Hematopoietic multipotent progenitor cell treated with erythropoietin and hydrocortisone succinate and interleukin-3 and kit ligand, for 8 days (in vitro differentiated cells): ENCODE data around the gene RGS11.

ENCODE experiments used
- DNase-seq: peaks from one replicate; pipeline ENCODE4 v3.0.0-alpha.2; 2015

RGS11 gene

DNA sequence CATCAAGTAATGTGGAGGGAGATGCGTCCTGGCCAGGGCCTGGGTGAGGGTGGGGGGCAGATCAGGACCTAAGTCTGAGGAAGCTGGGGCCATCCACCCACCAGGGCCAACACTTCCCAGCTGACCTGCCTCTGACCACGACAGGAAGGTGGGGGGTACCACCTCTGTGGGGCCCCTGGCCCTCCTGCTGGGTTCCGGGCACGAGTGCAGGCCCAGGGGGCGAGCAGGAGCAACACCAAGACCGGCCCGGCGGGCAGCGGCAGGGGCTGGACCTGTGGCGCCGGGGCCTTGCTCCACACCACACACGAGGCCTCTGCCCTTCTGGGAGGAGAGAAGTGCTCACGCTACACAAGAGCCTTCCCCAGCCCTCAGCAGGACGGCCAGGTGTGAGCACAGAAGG lies 20.5 kb upstream of the RGS11 start:
- DNase-seq = no peak

DNA sequence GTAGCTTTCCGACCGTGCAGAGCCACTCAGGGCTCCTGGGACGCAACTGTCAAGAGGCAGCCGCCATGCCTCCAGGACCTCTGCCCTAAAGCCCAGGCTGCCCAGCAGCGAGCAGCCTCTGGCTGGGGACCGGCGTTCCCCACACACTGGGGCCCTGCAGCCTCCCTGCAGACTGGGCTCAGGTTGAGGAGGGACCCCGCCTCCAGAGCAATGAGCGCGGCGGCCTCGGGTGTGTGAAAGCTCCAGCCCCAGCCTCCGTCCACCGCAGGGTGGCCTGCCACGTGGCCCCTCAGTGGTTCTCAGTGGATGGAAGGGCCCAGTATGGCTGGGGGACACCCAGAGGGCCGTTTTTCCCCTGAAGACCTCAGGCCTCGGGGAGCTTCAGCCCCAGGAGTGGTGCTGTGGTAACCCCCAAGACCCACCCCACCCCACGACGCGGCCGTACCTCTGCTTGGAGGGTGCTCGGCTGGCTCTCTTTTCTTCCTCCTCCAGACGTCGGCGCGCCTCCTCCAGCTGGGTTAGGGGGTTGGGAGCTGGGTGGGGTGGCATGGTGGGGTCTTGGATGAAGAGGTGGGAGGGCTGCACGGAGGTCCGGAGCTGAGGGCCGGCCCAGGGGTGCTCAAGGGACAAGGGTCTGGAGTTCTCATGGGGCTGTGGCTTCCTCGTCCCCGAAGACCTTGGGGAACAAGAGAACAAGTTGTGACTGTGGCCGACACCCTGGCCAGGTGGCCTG lies 17.5 kb upstream of the RGS11 start:
- no peak for DNase-seq

DNA sequence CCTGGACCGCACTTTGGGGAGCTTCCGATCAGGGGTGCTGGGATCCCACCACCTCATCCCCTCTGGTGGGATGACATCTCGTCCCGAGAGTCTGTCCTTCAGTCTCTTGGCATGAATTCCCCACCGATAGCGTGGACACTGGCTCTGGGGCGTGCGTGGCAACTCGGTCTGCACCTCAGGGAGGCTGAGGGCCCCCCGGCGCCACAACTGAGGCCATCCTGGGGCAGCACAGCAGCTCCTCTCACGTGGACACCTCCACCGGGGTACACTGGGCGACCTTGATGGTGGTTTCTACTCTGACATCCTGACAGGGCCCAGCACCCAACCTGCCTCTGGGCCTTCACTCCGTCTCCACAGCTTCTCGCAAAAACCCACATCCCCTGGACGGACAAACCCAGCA lies 15.8 kb upstream of the RGS11 start:
- no peak for DNase-seq

DNA sequence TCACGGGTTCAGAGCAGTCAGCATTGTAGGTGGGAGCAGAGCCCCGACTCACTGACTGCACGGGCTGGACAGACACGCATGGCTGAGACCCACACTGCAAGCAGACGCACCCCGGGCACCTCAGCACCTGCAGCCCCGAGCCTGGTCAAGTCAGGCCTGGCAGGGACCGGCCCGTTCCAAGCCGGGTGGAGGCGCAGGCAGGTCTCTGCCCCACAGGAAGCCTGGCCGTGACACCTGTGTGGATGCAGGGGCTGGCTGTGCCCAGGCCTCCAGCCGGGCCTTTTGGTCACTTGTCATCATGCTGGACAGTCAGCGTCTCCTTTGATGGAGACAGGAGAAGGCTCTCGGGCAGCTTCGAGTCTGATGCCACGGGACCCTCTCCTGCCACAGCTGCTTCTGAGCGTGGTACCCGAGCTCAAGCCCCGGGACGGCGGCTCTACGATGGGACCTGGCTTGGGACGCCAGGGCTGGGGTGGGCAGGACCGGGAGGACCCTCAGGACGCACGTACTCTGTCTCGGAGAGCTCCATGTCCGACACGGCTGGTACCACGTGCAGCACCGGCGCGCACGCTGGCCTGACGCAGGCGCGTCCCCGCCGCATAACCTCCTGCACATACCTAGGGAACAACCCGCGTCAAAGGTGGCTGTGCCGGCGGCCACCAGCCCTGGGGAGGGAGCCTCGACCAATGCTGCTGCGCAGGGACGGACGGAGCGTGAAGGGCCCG lies 15.1 kb upstream of the RGS11 start:
- no peak for DNase-seq

DNA sequence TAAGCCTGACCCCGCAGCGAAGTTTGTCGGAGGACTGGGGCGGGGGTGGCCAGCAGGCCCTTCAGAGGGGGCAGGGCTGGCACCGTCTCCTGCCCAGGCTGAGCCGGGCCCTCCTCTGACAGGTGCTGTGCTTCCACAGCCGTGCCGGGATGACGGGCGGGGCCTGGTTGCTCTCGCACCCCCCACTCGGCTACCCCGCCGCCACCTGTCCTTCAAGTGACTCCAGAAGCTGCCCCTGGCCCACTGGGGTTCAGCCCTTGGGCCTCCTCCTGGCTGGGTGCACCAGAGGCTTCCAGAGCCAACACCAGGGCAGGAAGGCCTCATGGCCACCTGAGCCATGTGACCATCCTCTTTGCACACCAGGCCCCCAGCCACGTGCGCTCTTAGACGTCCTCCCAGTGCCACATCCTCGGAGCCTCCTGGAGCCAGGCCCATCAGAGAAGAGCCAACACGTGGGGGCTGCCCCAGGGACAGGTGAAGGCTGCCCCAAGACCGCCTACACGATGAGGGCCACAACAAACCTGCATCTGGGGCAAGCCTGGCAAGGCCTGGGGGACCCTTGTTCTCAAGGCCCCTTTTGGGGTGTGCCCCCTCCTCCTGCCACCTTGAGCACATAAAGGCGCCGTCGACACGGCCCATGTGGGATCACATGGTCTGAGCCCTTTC lies 14.4 kb upstream of the RGS11 start:
- no peak for DNase-seq

DNA sequence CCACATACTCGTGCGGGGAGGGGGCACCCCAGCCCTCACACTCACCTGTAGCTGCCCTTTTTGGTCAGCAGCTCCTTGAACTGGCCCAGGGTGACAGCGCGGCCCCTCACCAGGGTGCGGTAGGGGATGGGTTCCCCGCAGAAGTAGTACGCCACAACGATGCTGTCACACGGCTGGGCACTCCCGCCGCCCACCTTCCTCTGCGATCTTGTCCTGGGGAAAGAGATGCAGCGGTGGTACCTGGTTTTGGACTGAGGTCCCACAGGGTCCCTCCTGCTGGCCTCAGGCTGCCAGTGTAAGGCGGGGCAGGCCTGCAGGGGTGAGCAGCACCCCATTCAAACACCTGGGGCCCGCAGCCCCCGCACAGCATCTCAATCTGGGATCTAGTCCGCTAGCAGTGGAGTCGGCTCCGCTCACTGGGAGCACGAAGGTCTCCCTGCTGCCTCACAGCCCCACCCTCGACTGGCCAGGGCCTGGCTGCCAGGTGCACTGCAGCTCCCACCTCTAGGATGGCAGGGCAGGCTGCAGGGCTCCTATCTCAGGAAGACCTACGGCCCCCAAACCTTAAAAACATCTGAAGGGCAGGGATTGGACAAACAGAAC lies 13.8 kb upstream of the RGS11 start:
- no peak for DNase-seq

DNA sequence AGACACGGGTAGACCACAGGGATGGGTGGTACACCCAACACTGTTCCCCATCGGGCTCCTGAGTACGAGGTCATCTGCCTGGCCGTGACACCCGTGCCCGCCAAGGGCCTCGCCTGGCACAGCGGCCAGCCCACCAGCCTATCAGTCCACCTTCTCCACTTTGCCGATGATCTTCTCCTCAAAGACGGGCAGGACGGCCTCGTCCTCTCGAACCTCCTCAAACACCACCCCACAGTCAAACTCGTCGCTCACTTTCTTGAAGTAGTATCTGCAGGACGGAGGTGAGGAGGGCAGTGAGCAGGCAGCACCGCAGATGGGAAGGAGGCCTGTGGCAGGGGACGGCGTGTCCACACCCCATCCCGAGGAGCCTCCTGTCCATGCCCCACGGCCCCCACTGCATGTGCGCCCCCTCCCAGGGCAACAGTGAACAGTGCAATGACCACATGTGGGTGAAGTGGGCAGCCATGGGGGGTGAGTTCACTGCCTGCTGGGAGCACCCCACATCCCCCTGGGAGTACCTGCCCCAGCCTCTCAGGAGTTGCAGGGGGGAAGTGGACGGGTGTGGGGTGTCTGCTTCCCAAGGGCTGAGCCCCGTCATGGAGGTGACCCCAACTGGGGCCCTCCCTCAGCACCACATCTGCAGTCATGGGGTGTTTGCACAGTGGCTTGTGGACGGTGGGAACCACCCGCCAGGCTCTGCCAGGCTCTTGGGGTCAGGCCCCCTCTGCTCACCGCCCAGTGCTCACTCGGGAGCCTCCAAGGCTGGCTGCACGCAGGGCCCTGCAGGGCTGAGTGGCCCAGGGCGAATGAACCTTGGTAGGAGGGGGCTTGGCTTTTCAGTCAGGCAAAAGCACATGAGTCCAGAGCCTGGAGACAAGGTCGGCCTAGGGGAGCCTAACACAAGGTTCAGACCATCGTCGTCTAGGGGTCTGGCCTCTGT lies 12.5 kb upstream of the RGS11 start:
- DNase-seq = no peak

DNA sequence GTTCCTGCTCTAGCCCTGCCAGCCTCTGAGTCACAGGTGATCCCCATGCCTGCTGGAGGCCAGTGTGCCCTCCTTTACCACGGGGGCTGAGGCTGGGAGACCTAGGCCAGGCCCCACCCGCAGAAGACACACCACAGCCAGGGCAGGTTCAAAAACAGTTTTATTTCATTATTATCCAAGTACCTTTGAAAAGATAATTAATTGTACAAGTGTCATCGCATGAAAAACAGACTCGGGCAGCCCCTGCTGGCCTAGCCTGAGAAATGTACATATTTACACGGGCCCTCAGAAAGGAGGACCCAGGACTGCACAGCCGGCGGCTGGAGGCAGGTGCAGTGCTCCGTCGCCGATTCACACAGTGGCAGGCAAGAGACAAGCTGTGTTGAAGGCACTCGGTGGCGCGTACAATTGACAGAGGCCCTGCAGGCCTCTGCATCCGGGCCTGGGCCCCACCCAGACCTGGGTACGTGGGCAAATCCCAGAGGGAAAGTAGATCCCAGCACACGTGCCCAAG lies 11.6 kb upstream of the RGS11 start:
- DNase-seq = no peak

DNA sequence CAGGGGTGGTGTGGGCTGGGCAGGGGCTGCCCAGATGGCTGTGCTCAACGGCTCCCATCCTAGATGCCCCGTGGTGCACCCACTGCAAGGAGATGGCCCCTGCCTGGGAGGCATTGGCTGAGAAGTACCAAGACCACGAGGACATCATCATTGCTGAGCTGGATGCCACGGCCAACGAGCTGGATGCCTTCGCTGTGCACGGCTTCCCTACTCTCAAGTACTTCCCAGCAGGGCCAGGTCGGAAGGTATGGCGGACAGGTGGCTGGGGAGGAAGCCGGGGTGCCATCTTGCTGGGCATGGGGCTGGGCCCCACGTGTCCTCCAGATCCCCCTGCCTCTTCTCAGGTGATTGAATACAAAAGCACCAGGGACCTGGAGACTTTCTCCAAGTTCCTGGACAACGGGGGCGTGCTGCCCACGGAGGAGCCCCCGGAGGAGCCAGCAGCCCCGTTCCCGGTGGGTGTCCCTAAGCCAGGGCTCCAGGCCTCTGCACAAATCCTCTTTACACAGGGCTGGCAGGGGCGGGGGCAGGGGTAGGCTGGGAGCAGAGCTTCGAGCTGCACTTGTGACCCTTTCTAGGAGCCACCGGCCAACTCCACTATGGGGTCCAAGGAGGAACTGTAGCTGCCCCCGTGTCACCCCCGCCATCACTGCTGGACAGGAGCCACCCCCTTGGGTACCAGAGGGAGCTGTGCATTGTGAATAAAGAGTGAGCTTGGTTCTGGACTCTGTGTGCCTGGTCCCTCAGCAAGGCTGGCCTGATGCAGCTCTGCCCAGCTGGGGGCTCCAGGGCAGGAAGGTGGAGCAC lies 10.9 kb upstream of the RGS11 start:
- DNase-seq = no peak

DNA sequence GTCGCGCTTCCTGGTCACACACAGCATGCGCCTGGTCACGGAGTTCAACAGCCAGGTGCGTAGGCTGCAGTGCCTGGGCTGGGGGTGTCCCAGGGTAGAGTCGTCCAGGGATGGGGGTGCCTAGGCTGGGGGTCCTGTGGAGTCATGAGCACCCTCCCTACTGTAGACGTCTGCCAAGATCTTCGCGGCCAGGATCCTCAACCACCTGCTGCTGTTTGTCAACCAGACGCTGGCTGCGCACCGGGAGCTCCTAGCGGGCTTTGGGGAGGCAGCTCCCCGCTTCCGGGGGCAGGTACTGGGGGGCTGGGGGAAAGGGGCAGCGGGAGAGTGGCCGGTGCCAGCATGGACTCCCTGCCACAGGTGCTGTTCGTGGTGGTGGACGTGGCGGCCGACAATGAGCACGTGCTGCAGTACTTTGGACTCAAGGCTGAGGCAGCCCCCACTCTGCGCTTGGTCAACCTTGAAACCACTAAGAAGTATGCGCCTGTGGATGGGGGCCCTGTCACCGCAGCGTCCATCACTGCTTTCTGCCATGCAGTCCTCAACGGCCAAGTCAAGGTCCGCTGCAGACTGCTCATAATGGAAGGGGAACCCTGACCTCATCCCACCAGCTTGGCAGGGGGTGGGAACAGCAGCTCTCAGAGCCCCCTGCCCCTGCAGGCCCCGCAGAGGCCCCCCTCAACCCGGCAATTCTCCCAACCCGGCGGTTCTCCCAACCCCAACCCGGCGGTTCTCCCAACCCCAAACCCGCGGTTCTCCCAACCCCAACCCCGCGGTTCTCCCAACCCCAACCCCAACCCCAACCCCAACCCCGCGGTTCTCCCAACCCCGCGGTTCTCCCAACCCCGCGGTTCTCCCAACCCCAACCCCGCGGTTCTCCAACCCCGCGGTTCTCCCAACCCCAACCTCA lies 9.7 kb upstream of the RGS11 start:
- no peak for DNase-seq

DNA sequence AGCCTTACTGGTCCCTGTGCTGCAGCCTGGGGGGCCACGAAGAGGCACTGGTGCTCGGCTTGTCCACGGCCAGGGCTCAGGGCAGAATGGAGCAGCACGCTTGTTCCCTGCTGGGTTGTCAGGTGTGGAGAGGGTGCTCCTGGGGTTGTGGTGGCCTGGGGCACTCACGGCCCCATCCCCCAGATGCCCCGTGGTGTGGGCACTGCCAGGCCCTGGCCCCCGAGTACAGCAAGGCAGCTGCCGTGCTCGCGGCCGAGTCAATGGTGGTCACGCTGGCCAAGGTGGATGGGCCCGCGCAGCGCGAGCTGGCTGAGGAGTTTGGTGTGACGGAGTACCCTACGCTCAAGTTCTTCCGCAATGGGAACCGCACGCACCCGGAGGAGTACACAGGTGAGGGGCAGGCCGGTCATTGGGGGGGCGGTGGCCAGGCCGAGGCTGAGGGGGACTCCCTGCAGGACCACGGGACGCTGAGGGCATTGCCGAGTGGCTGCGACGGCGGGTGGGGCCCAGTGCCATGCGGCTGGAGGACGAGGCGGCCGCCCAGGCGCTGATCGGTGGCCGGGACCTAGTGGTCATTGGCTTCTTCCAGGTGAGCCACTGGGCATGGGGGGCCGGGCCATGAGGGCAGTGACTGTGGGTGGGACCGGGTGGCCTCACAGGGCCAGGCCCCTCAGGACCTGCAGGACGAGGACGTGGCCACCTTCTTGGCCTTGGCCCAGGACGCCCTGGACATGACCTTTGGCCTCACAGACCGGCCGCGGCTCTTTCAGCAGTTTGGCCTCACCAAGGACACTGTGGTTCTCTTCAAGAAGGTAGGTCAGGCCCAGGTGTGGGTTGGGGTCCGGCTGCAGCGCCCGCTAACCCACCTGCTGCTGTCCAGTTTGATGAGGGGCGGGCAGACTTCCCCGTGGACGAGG lies 8.7 kb upstream of the RGS11 start:
- no peak for DNase-seq

DNA sequence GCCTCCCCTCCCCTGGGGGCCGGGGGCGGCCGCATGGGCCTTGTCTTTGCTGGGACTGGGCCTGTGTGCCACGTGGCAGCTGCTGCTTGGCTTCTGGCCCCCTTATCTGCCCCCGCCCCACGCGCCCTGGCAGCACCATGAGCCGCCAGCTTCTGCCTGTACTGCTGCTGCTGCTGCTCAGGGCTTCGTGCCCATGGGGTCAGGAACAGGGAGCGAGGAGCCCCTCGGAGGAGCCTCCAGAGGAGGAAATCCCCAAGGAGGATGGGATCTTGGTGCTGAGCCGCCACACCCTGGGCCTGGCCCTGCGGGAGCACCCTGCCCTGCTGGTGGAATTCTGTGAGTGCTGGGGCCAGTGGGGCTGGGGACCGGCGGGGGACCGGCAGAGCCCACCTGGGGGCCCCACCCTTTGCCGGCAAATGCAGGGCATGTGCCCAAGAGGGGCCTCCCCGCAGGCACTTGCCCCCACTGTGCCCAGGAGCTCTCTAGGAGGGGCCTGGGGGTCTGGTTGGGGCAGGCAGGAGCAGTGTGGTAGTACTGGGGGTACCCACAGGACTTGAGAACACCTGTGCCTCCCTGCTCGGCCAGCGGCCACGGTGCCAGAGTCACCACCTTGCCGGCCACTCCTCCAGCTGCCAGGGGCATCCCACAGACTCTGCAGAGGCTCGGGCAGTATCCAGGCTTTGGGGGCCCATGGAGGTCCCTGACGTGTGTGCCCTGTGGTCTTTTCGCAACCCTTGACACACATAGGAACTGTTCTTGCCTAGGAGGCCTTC lies 7.5 kb upstream of the RGS11 start, which contains the start of gene PDIA2:
PDIA2 (plus strand) TSS at position 132 of the 773 bp plus-strand sequence; CDS start at position 138, 6 bp downstream.
- peak; percentile 47 for DNase-seq

DNA sequence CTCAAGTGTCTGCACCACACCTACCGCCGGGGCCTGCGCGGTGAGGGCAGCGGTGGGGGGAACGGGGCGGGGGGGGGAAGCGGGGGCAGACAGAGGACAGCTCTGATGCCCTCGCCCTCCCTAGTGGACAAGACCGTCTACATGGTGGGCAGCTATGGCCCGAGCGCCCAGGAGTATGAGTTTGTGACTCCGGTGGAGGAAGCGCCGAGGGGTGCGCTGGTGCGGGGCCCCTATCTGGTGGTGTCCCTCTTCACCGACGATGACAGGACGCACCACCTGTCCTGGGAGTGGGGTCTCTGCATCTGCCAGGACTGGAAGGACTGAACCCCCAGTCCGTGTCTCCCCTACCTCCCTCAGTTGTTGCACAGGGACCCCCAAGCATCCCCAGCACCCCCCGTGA lies 6.7 kb upstream of the RGS11 start:
- DNase-seq = no peak

DNA sequence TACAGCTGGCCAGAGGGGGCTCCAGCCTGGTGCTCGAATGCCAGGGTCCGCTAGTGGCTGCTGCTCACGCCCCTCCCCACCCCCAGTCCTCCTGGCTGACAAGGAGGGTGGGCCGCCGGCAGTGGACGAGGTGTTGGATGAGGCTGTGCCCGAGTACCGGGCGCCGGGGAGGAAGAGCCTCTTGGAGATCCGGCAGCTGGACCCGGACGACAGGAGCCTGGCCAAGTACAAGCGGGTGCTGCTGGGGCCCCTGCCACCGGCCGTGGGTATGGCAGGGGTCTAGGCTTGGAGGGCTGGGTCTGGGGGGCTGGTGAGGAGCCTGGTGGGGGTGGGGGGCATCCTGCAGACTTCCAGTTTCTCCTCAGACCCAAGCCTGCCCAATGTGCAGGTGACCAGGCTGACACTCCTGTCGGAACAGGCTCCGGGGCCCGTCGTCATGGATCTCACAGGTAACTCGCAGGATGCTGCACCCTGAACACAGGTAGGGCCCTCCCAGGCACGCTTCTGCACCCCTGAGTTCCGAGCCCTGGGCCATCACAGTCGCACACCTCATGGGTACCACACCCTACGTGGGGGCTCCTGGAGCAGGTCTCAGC lies 6.0 kb upstream of the RGS11 start:
- no peak for DNase-seq

DNA sequence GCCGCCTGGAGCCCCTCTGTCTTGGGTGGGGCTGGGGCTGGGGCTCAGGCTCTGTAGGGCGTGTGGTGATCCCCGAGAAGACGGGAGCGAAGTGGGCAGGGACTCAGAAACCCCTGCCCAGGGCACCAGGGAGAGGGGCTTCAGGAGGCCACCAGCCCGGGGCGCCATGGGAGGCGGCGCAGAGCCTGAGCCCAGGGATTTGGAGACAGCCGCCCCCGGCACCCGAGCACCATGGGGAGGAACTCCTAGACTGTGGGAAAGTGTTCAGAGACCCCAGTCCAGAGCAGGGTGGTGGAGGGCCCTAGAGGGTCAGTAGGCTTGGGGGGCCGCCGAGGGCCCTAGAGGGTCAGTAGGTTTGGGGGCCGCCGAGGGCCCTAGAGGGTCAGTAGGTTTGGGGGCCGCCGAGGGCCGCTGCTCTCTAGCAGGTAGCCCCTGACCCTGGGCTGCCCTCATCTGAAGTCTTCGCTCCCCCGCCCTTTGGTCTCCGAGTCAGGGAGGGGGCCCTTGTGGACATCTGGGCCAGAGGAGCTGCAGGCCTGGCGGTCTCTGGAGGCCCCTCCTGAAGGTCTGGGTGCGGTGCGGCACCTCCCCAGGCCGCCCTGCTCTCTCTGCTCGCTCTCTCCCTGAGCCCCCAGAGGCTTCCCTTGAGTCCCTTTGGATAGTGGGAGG lies 5.4 kb upstream of the RGS11 start:
- no peak for DNase-seq

DNA sequence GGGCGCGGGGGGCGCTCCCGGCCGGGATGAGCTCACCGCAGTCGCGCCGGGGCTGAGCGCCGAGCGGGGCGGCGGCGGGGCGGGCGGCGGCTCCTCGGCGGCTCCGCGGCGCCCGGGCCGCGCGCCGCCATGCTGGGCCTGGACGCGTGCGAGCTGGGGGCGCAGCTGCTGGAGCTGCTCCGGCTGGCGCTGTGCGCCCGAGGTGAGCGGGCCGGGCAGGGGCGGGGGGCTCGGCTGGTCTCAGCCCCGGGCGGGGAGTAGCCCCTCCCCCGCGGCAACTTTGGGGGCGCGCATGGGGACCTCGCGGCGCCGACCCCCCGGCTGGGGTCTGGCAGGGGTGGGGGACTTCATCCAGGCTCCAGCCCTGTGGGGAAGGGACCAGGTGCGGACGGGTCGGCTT lies 4.8 kb upstream of the RGS11 start, which contains the start of gene ARHGDIG:
ARHGDIG (plus strand) TSS at position 40 of the 400 bp plus-strand sequence; CDS start at position 130, 90 bp downstream.
- no peak for DNase-seq

DNA sequence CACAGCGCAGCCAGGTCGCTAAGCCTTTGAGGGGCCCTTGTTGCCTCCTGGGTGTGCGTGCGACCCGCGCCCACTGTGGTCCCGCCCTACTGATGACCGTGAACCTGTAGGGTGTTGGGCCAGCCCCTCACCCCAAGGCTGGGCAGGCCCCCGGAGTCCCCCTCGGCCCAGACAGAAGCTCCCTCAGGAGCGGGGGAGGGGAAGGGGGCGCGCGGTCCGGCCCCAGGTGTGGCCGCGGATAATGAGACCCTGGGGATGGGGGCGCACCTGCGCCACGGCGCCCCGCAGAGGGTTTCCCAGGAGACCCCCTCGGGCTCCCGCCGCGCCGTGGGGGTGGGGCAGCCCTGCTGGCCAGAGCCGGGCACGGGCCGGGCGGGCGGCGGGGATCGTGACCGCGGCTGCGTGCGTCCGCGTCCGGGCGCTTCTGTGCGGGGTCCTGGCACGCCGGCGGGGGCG lies 4.3 kb upstream of the RGS11 start:
- no peak for DNase-seq
